ENCODE measurements around the gene MYCBPAP. TPM values are rescaled to one million over a fixed set of nuclear protein-coding genes. Genes with fewer than 3 reads are reported as not detected.
A peak's percentile ranks its signal among the peaks of the same experiment; 100 is the strongest.

Gene MYCBPAP
- total RNA-seq, 2 donors from 2014 or later, result 0.16 to 0.19 TPM

GRCh38 chr17:50514388-50514787, 6.1 kb downstream of the MYCBPAP start:
- Histone ChIP-seq H3K9me3 (no peaks in the 10 kb centered on the region), H3K4me1 (peaks cover 0 to 22% of the 10 kb centered on the region in 2 donors), H3K27me3 (no peaks in the 10 kb centered on the region), H3K27ac (peak overlapping the region in 1 of 2 donors; percentile 16), H3K36me3 (no peaks in the 10 kb centered on the region), H3K4me3 (no peak overlapping the region)
- no peak for TF ChIP-seq CTCF (IDR thresholded peaks at IDR 0.05)
- DNase-seq (ENCODE audit: low spot score), result no peak

GRCh38 chr17:50514936-50515702, 6.9 kb downstream of the MYCBPAP start:
- Histone ChIP-seq H3K36me3 (no peaks in the 10 kb centered on the region), H3K4me1 (peaks cover 0 to 22% of the 10 kb centered on the region in 2 donors), H3K9me3 (no peaks in the 10 kb centered on the region), H3K27me3 (no peaks in the 10 kb centered on the region), H3K4me3 (no peak overlapping the region), H3K27ac (peak overlapping the region in 1 of 2 donors; percentile 16)
- no peak for TF ChIP-seq CTCF (IDR thresholded peaks at IDR 0.05)
- DNase-seq (ENCODE audit: low spot score), result no peak

DNA sequence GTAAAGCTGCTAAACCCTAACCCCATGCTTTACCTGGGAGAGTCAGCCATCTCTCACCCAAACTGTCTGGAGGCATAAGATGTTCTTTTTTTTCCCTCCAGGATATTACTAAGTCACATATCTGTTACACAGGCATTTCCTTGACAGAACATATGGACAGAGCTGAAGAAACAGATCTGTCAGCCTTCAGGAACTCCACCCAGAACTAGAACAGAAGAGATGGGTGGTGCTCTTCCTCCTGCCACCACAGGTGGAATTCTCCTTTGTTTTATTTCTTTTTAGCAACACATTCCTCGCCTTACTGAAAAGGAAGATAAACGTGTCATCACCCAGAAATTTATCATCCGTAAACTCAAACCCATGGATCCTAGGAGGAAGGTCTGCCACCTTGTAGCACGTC, 8.8 kb downstream of the MYCBPAP start:
- Histone ChIP-seq H3K9me3 (no peaks in the 10 kb centered on the region), H3K4me3 (no peak overlapping the region), H3K4me1 (peaks cover 0 to 14% of the 10 kb centered on the region in 2 donors), H3K36me3 (no peaks in the 10 kb centered on the region), H3K27me3 (no peaks in the 10 kb centered on the region), H3K27ac (no peak overlapping the region)
- TF ChIP-seq CTCF (IDR thresholded peaks at IDR 0.05), result no peak
- no peak for DNase-seq (ENCODE audit: low spot score)

GRCh38 chr17:50517504-50518383, 9.5 kb downstream of the MYCBPAP start:
- Histone ChIP-seq H3K4me1 (peaks cover 0 to 14% of the 10 kb centered on the region in 2 donors), H3K27me3 (no peaks in the 10 kb centered on the region), H3K27ac (no peak overlapping the region), H3K9me3 (no peaks in the 10 kb centered on the region), H3K4me3 (no peak overlapping the region), H3K36me3 (no peaks in the 10 kb centered on the region)
- TF ChIP-seq CTCF (IDR thresholded peaks at IDR 0.05), result no peak
- DNase-seq (ENCODE audit: low spot score), result no peak

DNA sequence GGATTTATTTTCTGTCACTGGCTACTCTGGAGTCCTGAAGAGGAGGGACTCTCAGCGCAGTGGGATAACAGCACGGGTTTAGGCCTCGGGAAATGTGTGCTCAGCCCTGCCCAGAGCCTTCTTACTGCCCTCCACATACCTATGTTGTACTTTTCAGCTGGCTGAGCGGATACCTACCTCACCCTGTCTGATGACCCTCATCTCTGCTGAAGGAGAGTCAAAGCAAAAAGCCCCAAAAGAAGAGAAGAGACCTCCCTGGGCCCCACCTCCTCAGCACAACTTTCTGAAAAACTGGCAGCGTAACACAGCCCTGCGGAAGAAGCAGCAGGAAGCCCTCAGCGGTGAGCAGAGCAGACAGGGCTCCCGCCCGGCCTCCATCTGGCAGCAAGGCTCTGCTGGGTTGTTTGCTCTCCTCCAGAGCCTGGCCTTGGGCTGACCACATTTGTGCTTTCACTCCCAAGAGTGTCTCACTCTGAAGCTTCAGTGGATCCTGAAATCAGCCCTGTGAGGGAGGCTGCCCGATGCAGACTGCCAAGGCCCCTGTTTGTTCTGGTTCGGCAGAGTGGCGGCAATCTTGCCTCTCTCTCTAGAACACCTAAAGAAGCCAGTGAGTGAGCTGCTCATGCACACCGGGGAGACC, 10.3 kb downstream of the MYCBPAP start:
- H3K9me3 ChIP-seq, result no peaks in the 10 kb centered on the region
- no peak overlapping the region for H3K27ac ChIP-seq

More for the DNA sequence above, 10.3 kb downstream of the MYCBPAP start:
- Histone ChIP-seq H3K4me1 (peaks cover 0 to 14% of the 10 kb centered on the region in 2 donors), H3K4me3 (no peak overlapping the region), H3K27me3 (no peaks in the 10 kb centered on the region), H3K36me3 (no peaks in the 10 kb centered on the region)
- DNase-seq (ENCODE audit: low spot score), result no peak
- TF ChIP-seq CTCF (IDR thresholded peaks at IDR 0.05), result no peak
